Nephron progenitor cell (in vitro differentiated cells): ENCODE data around the gene SLC4A1AP.

ENCODE experiments used
- DNase-seq: peaks from one replicate; pipeline ENCODE4 v3.0.0; 2021
- H3K27ac Mint-ChIP-seq: 2 replicates; pipeline ENCODE4 v1.8.0; 2021; ENCODE audit warnings: mild to moderate bottlenecking, moderate library complexity, mixed read lengths
- H3K27me3 Mint-ChIP-seq: 2 replicates; pipeline ENCODE4 v1.8.0; 2021; ENCODE audit warnings: mild to moderate bottlenecking, low read depth, mixed read lengths; ENCODE audit not compliant: poor library complexity
- H3K36me3 Mint-ChIP-seq: 2 replicates; pipeline ENCODE4 v1.8.0; 2021; ENCODE audit warnings: low read depth, mixed read lengths
- H3K4me1 Mint-ChIP-seq: 2 replicates; pipeline ENCODE4 v1.8.0; 2021; ENCODE audit warnings: mixed read lengths
- H3K4me3 Mint-ChIP-seq: 2 replicates; pipeline ENCODE4 v1.8.0; 2021; ENCODE audit warnings: mild to moderate bottlenecking, moderate library complexity, mixed read lengths
- H3K9me3 Mint-ChIP-seq: 2 replicates; pipeline ENCODE4 v1.8.0; 2021; ENCODE audit warnings: mild to moderate bottlenecking, moderate library complexity, mixed read lengths
- CTCF ChIP-seq: fragments of 200-600 bp; sonication (generic); IDR thresholded peaks from 2 replicates; pipeline ENCODE4 v1.5.0; 2021; ENCODE audit warnings: antibody characterized with exemption

The SLC4A1AP gene

DNA sequence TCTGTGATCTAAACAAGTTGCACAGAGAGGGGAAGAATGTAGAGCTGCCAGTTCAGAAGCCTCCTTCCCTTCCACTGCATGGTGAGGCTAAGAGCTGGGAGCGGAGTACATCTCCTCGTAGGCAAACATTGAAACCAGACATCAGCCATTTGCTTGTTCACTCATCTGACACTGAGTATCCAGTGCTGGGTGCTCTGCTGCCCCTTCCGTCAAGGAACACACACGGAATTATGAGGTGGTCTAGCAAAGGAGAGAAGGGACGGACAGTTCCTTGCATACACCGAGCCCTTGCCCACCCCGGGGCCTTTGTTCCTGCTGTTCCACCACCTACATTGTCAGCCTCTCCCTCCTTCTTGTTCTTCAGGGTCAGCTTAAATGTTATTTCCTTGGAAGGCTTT lies 44.6 kb downstream of the SLC4A1AP start:
- Mint-ChIP-seq H3K4me1 (peaks cover 29% of the 10 kb centered on the region), H3K36me3 (no peaks in the 10 kb centered on the region), H3K27ac (peak overlapping the region; percentile 59), H3K9me3 (no peaks in the 10 kb centered on the region), H3K4me3 (no peak overlapping the region), H3K27me3 (peaks cover 6% of the 10 kb centered on the region)
- no peak for TF ChIP-seq CTCF
- no peak for DNase-seq

GRCh38 chr2:27708666-27709065 lies 45.0 kb downstream of the SLC4A1AP start:
- no peak for DNase-seq
- no peaks in the 10 kb centered on the region for H3K36me3 Mint-ChIP-seq
- H3K27ac Mint-ChIP-seq = no peak overlapping the region
- no peak for TF ChIP-seq CTCF
- H3K9me3 Mint-ChIP-seq = no peaks in the 10 kb centered on the region
- no peak overlapping the region for H3K4me3 Mint-ChIP-seq
- H3K27me3 Mint-ChIP-seq = peaks cover 6% of the 10 kb centered on the region
- H3K4me1 Mint-ChIP-seq = peaks cover 25% of the 10 kb centered on the region

DNA sequence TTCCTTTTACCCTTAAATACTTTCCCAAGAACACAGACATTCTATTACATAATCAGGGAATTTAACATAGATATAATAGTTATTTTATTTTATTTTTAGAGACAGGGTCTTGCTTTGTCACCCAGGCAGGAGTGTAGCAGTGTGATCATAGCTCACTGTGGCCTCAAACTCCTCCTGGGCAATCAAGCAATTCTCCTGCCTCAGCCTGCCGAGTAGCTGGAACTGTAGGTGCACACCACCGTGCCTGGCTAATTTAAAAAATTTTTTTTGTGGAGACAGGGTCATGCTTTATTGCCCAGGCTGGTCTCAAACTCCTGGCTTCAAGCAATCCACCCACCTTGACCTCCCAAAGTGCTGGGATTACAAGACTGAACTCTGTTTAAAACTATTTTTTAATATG lies 45.6 kb downstream of the SLC4A1AP start:
- TF ChIP-seq CTCF = no peak
- Mint-ChIP-seq H3K27ac (no peak overlapping the region), H3K4me1 (peaks cover 24% of the 10 kb centered on the region), H3K9me3 (no peaks in the 10 kb centered on the region), H3K36me3 (no peaks in the 10 kb centered on the region), H3K27me3 (peaks cover 6% of the 10 kb centered on the region), H3K4me3 (no peak overlapping the region)
- DNase-seq = no peak

- H3K9me3 Mint-ChIP-seq = no peaks in the 10 kb centered on the region
- no peak for TF ChIP-seq CTCF
- peaks cover 26% of the 10 kb centered on the region for H3K4me1 Mint-ChIP-seq
- peaks cover 6% of the 10 kb centered on the region for H3K27me3 Mint-ChIP-seq
- no peak for DNase-seq
- no peak overlapping the region for H3K4me3 Mint-ChIP-seq
- no peaks in the 10 kb centered on the region for H3K36me3 Mint-ChIP-seq
- no peak overlapping the region for H3K27ac Mint-ChIP-seq
Measured at GRCh38 chr2:27709960-27710575, 46.4 kb downstream of the SLC4A1AP start.

DNA sequence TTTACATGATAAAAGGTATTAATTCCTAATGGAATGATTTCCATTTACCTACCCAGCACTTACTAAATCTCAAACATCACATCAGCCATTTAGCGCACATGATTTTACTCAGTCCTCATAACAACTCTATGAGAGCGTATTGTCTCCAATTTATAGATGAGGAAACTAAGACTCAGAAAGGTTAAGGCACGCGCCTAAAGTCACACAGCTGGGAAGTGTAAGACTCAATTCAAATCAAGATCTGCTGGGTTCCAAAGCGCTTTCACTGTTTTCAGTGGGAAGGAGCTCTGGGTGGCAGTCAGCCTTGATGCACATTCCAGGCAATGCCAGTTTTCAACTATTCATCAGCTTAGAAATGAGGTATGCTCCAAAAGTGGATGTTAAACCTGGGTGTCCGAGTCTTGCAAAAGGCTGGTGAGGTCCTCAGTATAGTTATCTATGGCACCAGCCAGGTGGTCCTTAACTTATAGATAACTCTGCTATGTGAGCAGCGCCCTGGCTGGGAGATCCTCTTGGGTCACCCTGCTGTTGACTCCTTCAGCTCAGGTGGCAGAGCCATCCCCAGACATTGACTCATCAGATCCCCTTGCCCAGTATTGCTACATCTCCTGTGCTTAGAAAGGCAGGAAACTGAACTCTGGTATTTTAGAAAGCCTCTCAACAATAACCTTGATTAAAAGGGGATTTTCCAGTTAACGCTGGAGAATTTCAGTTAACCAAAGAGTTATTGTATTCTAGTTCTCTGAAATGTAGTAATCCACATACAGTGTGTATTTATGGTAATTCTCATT lies 47.1 kb downstream of the SLC4A1AP start:
- Mint-ChIP-seq H3K4me3 (no peak overlapping the region), H3K36me3 (no peaks in the 10 kb centered on the region), H3K9me3 (no peaks in the 10 kb centered on the region), H3K4me1 (peaks cover 27% of the 10 kb centered on the region), H3K27ac (no peak overlapping the region), H3K27me3 (peaks cover 6% of the 10 kb centered on the region)
- TF ChIP-seq CTCF = no peak
- DNase-seq = no peak

DNA sequence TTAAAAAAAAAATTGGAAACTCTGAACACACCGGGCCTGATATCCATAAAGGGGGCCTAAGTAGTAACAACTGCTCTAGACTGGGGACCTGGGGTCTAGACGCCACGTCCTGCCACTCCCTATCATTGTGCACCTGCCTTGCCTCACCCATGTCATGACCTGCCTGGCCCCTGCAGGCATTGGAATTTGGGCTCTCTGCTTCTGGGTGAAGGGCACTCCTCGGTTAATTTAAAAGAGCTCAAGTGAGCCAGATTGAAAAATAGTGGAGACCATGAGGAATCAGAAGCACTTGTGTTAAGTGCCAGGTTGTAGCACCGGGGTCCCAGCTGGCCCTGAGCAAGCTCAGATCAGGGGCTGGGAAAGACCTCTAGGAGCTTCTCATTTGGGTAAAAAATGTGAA lies 48.1 kb downstream of the SLC4A1AP start:
- Mint-ChIP-seq H3K4me1 (peaks cover 29% of the 10 kb centered on the region), H3K27me3 (peaks cover 6% of the 10 kb centered on the region), H3K36me3 (no peaks in the 10 kb centered on the region), H3K27ac (no peak overlapping the region), H3K9me3 (no peaks in the 10 kb centered on the region), H3K4me3 (no peak overlapping the region)
- no peak for TF ChIP-seq CTCF
- no peak for DNase-seq
